ENCODE measurements around the gene CHST12. TPM values are rescaled to one million over a fixed set of nuclear protein-coding genes. Genes with fewer than 3 reads are reported as not detected.
A peak's percentile ranks its signal among the peaks of the same experiment; 100 is the strongest.
"Not testable (repeated sequence)": the region's sequence is repeated elsewhere in the genome, so short reads cannot be mapped to it uniquely, and the experiment has no call there.

The CHST12 gene
- total and polyA plus RNA-seq, 4 experiments from 2014 or later: 11.6 to 30.7 (median 26.0) TPM

DNA sequence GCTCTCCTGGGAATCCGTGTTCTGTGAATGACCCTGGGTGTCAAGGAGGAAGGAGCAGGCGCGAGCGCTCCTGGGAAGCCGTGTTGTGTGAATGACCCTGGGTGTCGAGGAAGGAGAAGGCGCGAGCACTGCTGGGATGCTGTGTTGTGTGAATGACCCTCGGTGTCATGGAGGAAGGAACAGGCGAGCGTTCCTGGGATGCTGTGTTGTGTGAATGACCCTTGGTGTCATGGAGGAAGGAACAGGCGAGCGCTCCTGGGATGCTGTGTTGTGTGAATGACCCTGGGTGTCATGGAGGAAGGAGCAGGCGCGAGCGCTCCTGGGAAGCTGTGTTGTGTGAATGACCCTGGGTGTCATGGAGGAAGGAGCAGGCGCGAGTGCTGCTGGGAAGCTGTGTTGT is 25.3 kb upstream of the CHST12 start:
- H3K4me3 Mint-ChIP-seq; H3K27ac ChIP-seq (ENCODE audit: low read depth, low read length); H3K4me1 Mint-ChIP-seq; H3K27me3 Mint-ChIP-seq; intact Hi-C loops (cut with micrococcal nuclease); H3K4me1 ChIP-seq (ENCODE audit: insufficient read depth, low read length); H3K27me3 ChIP-seq (ENCODE audit: insufficient read depth, low read length); H3K9me3 ChIP-seq (ENCODE audit: control insufficient read depth in 1 of 2, low read length in 2 of 2); CTCF ChIA-PET (ENCODE audit: partially characterized antibody); POLR2A ChIA-PET (ENCODE audit: partially characterized antibody); H3K9me3 Mint-ChIP-seq; H3K4me3 ChIP-seq (ENCODE audit: low read length in 2 of 2); DNase-seq: not testable (repeated sequence)
- peaks cover 61 to 77% of the 10 kb centered on the region in 2 donors for H3K36me3 Mint-ChIP-seq
- peak overlapping the region in 1 of 7 donors; percentile 70 for H3K27ac Mint-ChIP-seq
- peaks cover 74% of the 10 kb centered on the region for H3K36me3 ChIP-seq (ENCODE audit: insufficient read depth, low read length)

DNA sequence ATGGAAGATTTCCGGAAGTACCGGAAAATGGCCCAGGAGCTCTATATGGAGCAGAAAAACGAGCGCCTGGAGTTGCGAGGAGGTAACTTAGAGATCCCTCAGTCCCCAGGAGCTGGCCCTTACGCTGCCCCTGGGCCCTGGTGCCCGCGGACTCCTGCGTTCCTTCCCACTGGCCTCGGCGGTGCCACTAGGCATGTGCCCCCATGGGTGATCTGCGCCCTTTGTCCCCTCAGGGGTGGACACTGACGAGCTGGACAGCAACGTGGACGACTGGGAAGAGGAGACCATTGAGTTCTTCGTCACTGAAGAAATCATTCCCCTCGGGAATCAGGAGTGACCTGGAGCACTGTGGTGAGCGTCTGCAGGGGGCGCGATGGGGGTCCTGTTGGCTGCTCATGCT is 24.2 kb upstream of the CHST12 start:
- Histone ChIP-seq H3K4me1 (ENCODE audit: insufficient read depth, low read length) (no peaks in the 10 kb centered on the region), H3K9me3 (ENCODE audit: control insufficient read depth in 1 of 2, low read length in 2 of 2) (no peaks in the 10 kb centered on the region), H3K4me3 (ENCODE audit: low read length in 2 of 2) (no peak overlapping the region), H3K27me3 (ENCODE audit: insufficient read depth, low read length) (no peaks in the 10 kb centered on the region), H3K27ac (ENCODE audit: low read depth, low read length) (no peak overlapping the region), H3K36me3 (ENCODE audit: insufficient read depth, low read length) (peaks cover 64% of the 10 kb centered on the region)
- peak overlapping the region in 1 of 7 donors; percentile 56 for H3K27ac Mint-ChIP-seq
- CTCF ChIA-PET (ENCODE audit: partially characterized antibody): no interaction called here
- no peak overlapping the region for H3K4me3 Mint-ChIP-seq
- POLR2A ChIA-PET (ENCODE audit: partially characterized antibody): no interaction called here
- no peak for DNase-seq
- H3K4me1 Mint-ChIP-seq: peaks cover 0 to 5% (median 3%) of the 10 kb centered on the region in 4 donors
- H3K27me3 Mint-ChIP-seq: no peaks in the 10 kb centered on the region
- intact Hi-C loops (cut with micrococcal nuclease): no loop called here
- H3K9me3 Mint-ChIP-seq: peaks cover 0 to 2% (median 0%) of the 10 kb centered on the region in 8 donors
- H3K36me3 Mint-ChIP-seq: peaks cover 58 to 70% of the 10 kb centered on the region in 2 donors

DNA sequence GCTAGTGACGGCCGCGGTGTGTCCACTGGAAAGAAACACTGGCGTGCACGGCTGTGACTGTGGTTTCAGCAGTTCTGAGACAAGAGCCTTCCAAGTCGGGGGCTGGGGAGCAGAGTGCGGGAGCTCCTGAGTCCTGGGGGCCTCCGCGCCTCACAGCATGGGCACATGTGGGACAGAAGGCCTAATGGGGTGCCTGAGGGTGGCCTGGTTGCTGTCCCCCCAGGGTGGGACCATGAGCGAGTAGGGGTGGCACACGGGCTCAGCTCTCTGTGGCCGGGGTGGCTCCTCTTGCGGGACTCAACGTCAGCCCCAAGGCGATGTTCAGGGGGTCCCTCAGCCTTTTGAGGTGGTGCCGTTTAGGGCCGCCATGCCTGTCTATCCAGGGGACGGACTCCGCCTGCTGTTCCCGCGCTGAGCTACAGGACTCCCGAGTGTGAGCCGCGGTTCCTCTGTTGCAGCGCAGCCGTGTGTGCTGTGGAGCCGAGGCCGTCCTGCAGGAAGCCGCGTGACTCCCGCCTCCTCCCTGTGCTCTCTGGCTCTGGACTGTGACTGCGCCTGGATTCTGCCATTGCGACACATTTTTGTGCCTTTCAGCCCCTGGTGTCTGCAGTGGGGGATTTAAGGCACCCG is 23.5 kb upstream of the CHST12 start:
- H3K36me3 Mint-ChIP-seq: peaks cover 50 to 64% of the 10 kb centered on the region in 2 donors
- intact Hi-C loops (cut with micrococcal nuclease): no loop called here
- Histone ChIP-seq H3K27me3 (ENCODE audit: insufficient read depth, low read length) (no peaks in the 10 kb centered on the region), H3K9me3 (ENCODE audit: control insufficient read depth in 1 of 2, low read length in 2 of 2) (no peaks in the 10 kb centered on the region), H3K4me3 (ENCODE audit: low read length in 2 of 2) (no peak overlapping the region), H3K27ac (ENCODE audit: low read depth, low read length) (no peak overlapping the region), H3K36me3 (ENCODE audit: insufficient read depth, low read length) (peaks cover 56% of the 10 kb centered on the region), H3K4me1 (ENCODE audit: insufficient read depth, low read length) (no peaks in the 10 kb centered on the region)
- H3K4me1 Mint-ChIP-seq: peaks cover 0 to 5% (median 3%) of the 10 kb centered on the region in 4 donors
- DNase-seq: no peak
- H3K27ac Mint-ChIP-seq: peak overlapping the region in 1 of 7 donors; percentile 56
- no peak overlapping the region for H3K4me3 Mint-ChIP-seq
- POLR2A ChIA-PET (ENCODE audit: partially characterized antibody): no interaction called here
- no peaks in the 10 kb centered on the region for H3K27me3 Mint-ChIP-seq
- CTCF ChIA-PET (ENCODE audit: partially characterized antibody): no interaction called here
- peaks cover 0 to 2% (median 0%) of the 10 kb centered on the region in 8 donors for H3K9me3 Mint-ChIP-seq

DNA sequence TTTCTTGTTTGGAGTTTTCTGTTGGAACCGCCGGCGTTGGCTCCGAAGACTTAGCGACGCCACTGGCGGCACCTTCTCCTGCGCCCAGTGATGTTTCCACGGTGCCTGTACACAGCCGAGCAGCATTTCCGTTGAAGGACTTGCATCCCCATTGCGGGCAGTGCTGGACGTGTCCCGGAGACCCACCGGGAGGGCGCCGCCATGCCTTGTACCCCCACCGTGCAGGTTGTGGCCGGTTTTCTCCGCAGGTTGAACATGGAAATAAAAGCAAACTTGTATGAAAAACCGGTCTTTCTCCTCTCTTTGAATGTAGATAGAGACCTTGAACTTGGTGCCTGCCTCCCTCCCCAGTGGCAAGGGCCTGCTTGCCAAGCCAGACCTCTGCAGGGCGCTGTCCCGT is 22.9 kb upstream of the CHST12 start:
- POLR2A ChIA-PET (ENCODE audit: partially characterized antibody): no interaction called here
- Mint-ChIP-seq H3K36me3 (peaks cover 45 to 58% of the 10 kb centered on the region in 2 donors), H3K27me3 (no peaks in the 10 kb centered on the region), H3K4me3 (no peak overlapping the region), H3K27ac (no peak overlapping the region), H3K9me3 (peaks cover 0 to 2% (median 0%) of the 10 kb centered on the region in 8 donors), H3K4me1 (peaks cover 0 to 5% (median 3%) of the 10 kb centered on the region in 4 donors)
- no peaks in the 10 kb centered on the region for H3K4me1 ChIP-seq (ENCODE audit: insufficient read depth, low read length)
- CTCF ChIA-PET (ENCODE audit: partially characterized antibody): no interaction called here
- no peak overlapping the region for H3K4me3 ChIP-seq (ENCODE audit: low read length in 2 of 2)
- no peak overlapping the region for H3K27ac ChIP-seq (ENCODE audit: low read depth, low read length)
- no peaks in the 10 kb centered on the region for H3K9me3 ChIP-seq (ENCODE audit: control insufficient read depth in 1 of 2, low read length in 2 of 2)
- H3K27me3 ChIP-seq (ENCODE audit: insufficient read depth, low read length): no peaks in the 10 kb centered on the region
- intact Hi-C loops (cut with micrococcal nuclease): no loop called here
- peaks cover 51% of the 10 kb centered on the region for H3K36me3 ChIP-seq (ENCODE audit: insufficient read depth, low read length)
- no peak for DNase-seq

DNA sequence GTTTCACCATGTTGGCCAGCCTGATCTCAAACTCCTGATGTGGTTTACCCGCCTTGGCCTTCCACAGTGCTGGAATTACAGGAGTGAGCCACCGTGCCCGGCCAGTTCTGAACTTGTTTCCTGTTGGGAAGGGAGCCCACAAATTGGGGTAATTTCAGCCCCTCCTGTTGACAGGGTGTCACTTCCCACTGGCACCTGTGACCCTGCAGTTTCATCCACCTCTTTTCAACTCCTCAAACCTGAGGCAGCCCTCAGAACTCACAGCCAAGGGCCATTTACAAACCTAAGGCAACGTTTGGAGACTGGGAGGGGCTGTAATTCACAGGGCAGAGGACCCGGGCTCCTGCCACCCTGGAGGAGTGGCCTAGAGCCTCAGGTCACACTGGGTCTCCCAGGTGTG is 22.2 kb upstream of the CHST12 start:
- H3K27ac Mint-ChIP-seq: peak overlapping the region in 1 of 7 donors; percentile 23
- intact Hi-C loops (cut with micrococcal nuclease): no loop called here
- no peak overlapping the region for H3K4me3 ChIP-seq (ENCODE audit: low read length in 2 of 2)
- no peaks in the 10 kb centered on the region for H3K27me3 Mint-ChIP-seq
- POLR2A ChIA-PET (ENCODE audit: partially characterized antibody): no interaction called here
- peaks cover 0 to 2% (median 0%) of the 10 kb centered on the region in 8 donors for H3K9me3 Mint-ChIP-seq
- H3K4me3 Mint-ChIP-seq: no peak overlapping the region
- peaks cover 0 to 5% (median 3%) of the 10 kb centered on the region in 4 donors for H3K4me1 Mint-ChIP-seq
- H3K27me3 ChIP-seq (ENCODE audit: insufficient read depth, low read length): no peaks in the 10 kb centered on the region
- no peaks in the 10 kb centered on the region for H3K9me3 ChIP-seq (ENCODE audit: control insufficient read depth in 1 of 2, low read length in 2 of 2)
- H3K36me3 Mint-ChIP-seq: peaks cover 39 to 51% of the 10 kb centered on the region in 2 donors
- DNase-seq: no peak
- no peak overlapping the region for H3K27ac ChIP-seq (ENCODE audit: low read depth, low read length)
- CTCF ChIA-PET (ENCODE audit: partially characterized antibody): no interaction called here
- H3K4me1 ChIP-seq (ENCODE audit: insufficient read depth, low read length): no peaks in the 10 kb centered on the region
- peaks cover 43% of the 10 kb centered on the region for H3K36me3 ChIP-seq (ENCODE audit: insufficient read depth, low read length)

DNA sequence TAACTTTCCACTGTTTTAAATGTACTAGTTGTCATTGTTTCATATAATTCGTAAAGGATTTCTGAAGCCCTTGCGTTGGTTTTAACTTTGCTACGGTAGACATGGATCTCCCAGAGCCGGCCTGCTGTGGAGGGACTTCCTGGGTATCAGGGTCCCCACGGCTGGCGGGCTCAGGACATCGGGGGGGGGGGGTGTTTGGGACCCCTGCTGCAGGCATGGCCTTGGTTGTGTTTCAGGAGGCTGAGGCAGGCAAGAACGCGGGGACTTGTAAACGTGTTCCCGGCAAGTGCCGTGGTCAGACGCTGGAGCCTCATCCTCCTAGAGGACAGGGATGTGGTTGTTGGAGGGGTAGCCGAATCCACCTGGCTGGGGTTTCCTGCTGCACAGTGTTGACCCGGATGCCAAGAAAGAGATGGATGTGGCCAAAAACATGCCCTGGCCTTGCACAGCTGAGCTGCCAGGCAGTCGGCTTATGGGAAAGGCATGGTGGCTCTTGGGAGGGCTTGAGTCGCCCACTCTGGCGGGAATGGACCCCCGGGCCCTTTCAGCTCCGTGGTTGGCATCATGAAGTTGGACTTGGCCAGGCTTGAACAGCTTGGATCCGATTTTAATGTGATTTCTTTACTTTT is 21.4 kb upstream of the CHST12 start:
- Histone ChIP-seq H3K36me3 (ENCODE audit: insufficient read depth, low read length) (peaks cover 36% of the 10 kb centered on the region), H3K4me1 (ENCODE audit: insufficient read depth, low read length) (no peaks in the 10 kb centered on the region), H3K9me3 (ENCODE audit: control insufficient read depth in 1 of 2, low read length in 2 of 2) (no peaks in the 10 kb centered on the region), H3K4me3 (ENCODE audit: low read length in 2 of 2) (no peak overlapping the region), H3K27ac (ENCODE audit: low read depth, low read length) (no peak overlapping the region), H3K27me3 (ENCODE audit: insufficient read depth, low read length) (no peaks in the 10 kb centered on the region)
- Mint-ChIP-seq H3K4me1 (peaks cover 0 to 3% (median 3%) of the 10 kb centered on the region in 4 donors), H3K27me3 (no peaks in the 10 kb centered on the region), H3K9me3 (peaks cover 0 to 2% (median 0%) of the 10 kb centered on the region in 8 donors), H3K4me3 (no peak overlapping the region), H3K36me3 (peaks cover 33 to 43% of the 10 kb centered on the region in 2 donors), H3K27ac (no peak overlapping the region)
- no peak for DNase-seq
- intact Hi-C loops (cut with micrococcal nuclease): no loop called here
- CTCF ChIA-PET (ENCODE audit: partially characterized antibody): no interaction called here
- POLR2A ChIA-PET (ENCODE audit: partially characterized antibody): no interaction called here

DNA sequence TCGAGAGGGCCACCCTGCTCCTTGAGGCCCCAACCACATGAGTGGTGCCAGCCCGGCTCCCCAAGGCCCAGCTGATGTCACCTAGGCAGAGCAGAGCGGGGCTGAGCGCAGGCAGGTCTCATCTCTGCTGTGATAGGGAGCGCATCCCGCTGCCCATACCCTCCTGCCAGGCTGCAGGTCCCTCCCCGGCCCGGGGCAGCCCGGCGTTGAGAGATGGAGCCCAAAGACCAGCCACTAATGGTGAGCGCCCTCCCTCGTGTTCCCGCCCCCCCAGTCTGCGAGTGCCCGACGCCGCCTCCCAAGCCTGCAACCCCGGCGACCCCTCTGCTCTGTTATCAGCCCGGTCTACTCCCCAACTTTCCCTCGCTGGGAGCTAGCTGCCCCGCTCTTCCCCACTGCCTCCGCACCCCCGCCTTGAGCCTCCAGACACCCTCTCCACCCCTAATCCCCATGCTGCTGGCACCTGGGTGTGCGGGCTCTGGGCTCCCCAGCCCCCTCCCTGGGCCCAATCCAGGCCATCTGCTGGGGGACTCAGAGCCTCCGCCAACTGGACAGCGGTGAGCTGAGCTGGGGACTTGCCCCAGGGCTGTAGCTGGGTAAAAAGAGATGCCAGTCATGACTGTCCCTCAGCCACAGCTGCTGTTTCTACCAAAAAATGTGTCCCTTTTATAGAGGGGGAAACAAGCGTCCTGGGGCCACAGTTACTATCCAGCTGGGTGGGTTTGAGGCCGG is 19.7 kb upstream of the CHST12 start:
- no peak for DNase-seq
- ChIA-PET POLR2A (ENCODE audit: partially characterized antibody) (no interaction called here), CTCF (ENCODE audit: partially characterized antibody) (interaction anchor here (4.1 kb wide), 1 partner anchor 48 kb away, joined by 14 read pairs; no protein-coding TSS in a partner anchor)
- Mint-ChIP-seq H3K4me1 (no peaks in the 10 kb centered on the region), H3K36me3 (peaks cover 22 to 31% of the 10 kb centered on the region in 2 donors), H3K27me3 (no peaks in the 10 kb centered on the region), H3K4me3 (no peak overlapping the region), H3K27ac (peak overlapping the region in 1 of 7 donors; percentile 13), H3K9me3 (peaks cover 0 to under 1% (median 0%) of the 10 kb centered on the region in 8 donors)
- H3K27me3 ChIP-seq (ENCODE audit: insufficient read depth, low read length): no peaks in the 10 kb centered on the region
- no peak overlapping the region for H3K4me3 ChIP-seq (ENCODE audit: low read length in 2 of 2)
- H3K4me1 ChIP-seq (ENCODE audit: insufficient read depth, low read length): no peaks in the 10 kb centered on the region
- H3K36me3 ChIP-seq (ENCODE audit: insufficient read depth, low read length): peaks cover 28% of the 10 kb centered on the region
- H3K9me3 ChIP-seq (ENCODE audit: control insufficient read depth in 1 of 2, low read length in 2 of 2): no peaks in the 10 kb centered on the region
- H3K27ac ChIP-seq (ENCODE audit: low read depth, low read length): no peak overlapping the region
- intact Hi-C loops (cut with micrococcal nuclease): no loop called here
